Measurements from ENCODE around the gene AK4. TPM values are rescaled to one million over a fixed set of nuclear protein-coding genes. Genes with fewer than 3 reads are reported as not detected.
"Not testable (repeated sequence)": the region's sequence is repeated elsewhere in the genome, so short reads cannot be mapped to it uniquely, and the experiment has no call there.

The AK4 gene
- 10 to 100 TPM; 11.3 to 15.9 (median 11.5) TPM for total RNA-seq

DNA sequence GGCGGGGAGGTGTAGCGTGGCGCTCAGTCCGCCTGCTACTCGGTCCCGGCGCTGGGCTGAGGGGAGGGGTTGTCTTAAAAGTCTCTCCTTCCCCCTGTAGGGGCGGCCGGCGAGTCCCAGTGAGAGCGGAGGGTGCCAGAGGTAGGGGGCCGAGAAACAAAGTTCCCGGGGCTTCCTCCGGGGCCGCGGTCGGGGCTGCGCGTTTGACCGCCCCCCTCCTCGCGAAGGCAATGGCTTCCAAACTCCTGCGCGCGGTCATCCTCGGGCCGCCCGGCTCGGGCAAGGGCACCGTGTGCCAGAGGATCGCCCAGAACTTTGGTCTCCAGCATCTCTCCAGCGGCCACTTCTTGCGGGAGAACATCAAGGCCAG is at the start of gene AK4:
Gene AK4 (plus strand): TSS at position 26 of the 370 bp plus-strand sequence. CDS start 205 bp downstream, at position 231.
- ATAC-seq: peak; percentile 49 to 56
- not testable (repeated sequence) for H3K9me3 Mint-ChIP-seq; DNase-seq; H3K36me3 Mint-ChIP-seq (ENCODE audit: insufficient read depth)
- peak within 1 kb of the TSS; percentile 76 for H3K4me3 Mint-ChIP-seq
- peaks cover 11% of the 10 kb centered on the region for H3K4me1 Mint-ChIP-seq (ENCODE audit: low read depth)
- peaks cover 44% of the 10 kb centered on the region for H3K27me3 Mint-ChIP-seq (ENCODE audit: low read depth)

DNA sequence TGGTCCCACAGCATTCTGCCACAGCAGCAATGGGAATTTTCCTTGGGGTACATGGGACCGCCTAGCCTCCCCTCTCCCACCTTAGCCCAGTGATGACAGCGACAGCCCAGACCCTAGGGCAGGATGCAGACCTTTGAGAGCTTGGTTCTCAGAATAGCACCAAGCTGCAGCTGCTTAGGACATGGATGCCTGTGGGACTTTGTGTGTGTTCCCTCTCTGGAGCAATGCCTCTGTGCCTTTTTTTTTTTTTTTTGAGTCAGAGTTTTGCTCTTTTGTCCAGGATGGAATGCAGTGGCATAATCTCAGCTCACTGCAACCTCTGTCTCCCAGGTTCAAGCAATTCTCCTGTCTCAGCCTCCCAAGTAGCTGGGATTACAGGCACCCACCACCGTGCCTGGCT is 44.2 kb upstream of the AK4 start:
- Mint-ChIP-seq H3K9me3 (peaks cover 14% of the 10 kb centered on the region), H3K36me3 (ENCODE audit: insufficient read depth) (no peaks in the 10 kb centered on the region), H3K4me1 (ENCODE audit: low read depth) (no peaks in the 10 kb centered on the region), H3K4me3 (no peak overlapping the region), H3K27me3 (ENCODE audit: low read depth) (peaks cover 15% of the 10 kb centered on the region)
- ATAC-seq (no peak), DNase-seq (no peak)

DNA sequence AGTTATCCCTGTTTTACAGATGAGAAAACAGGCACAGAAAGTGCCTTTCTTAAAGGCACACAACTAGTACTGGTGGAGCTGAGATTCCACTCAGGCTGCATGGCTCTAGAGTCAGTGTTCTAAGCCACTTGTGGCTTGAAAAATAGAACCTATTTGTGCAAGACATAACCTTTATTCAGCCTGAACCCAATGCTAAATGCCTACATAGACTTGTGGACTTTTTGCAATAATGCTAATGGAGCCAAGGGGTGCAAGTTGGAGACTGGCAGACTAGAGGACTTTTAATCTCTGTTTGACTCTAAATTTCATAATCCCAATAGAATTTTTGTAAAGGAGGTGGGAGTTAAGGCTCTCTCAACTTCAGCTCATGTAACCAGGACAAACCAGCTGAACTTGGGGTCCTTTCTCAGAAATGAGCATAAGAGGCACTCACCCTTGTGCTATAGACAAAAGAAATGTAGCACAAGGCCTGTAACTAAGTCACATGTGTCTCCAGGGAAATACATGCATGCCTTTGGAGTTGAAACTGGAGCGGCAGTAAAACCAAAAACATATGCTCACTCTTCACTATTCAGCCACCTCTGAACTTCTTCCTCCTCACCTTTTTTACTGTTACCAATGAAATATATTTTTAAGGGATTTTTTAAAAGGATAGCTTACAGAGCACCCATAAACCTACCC is 43.0 kb upstream of the AK4 start:
- Mint-ChIP-seq H3K4me3 (no peak overlapping the region), H3K9me3 (peaks cover 4% of the 10 kb centered on the region), H3K36me3 (ENCODE audit: insufficient read depth) (no peaks in the 10 kb centered on the region), H3K27me3 (ENCODE audit: low read depth) (peaks cover 15% of the 10 kb centered on the region), H3K4me1 (ENCODE audit: low read depth) (no peaks in the 10 kb centered on the region)
- no peak for ATAC-seq
- no peak for DNase-seq

DNA sequence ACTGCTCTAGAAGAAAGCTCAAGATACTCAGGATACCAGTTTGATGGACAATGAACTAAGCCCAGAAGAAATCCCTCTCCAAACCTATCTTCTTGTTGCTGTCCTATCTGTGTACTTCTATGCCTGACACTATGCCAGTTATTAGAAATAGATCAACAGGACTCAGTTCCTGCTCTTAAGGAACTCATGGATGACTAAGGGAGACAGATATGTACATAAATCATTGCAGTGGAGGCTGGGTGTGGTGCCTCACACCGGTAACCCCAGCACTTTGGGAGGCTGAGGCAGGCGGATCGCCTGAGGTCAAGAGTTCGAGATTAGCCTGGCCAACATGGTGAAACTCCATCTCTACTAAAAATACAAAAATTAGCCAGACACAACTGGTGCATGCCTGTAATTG is 42.4 kb upstream of the AK4 start:
- Mint-ChIP-seq H3K4me1 (ENCODE audit: low read depth) (no peaks in the 10 kb centered on the region), H3K4me3 (no peak overlapping the region), H3K9me3 (no peaks in the 10 kb centered on the region), H3K36me3 (ENCODE audit: insufficient read depth) (no peaks in the 10 kb centered on the region), H3K27me3 (ENCODE audit: low read depth) (peaks cover 15% of the 10 kb centered on the region)
- ATAC-seq (no peak), DNase-seq (no peak)

DNA sequence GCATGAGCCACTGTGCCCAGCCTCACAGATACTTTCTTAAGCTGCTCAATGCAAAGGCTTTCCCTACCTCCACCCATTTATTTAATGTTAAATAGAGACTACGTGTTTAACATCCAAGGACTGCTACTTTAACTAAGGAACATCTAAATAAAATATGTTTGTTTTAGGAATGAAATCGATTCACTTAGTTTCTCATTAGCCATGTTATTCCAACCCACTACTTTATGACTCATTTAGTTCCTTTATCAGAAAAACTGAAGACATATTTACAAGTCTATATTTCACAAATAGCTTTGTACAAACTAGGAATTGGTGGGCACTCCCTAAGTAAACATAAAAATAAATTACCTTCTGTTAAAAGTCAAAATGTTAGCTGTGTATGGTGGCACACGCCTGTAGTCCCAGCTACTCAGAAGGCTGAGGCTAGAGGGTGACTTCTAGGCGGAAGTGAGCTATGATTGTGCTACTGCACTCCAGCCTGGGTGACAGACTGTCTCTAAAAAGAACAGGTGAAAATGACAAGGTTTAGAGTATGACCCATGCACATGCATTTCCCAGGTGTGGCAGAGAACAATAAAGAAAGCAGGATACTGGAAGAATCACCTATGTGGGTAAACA is 39.9 kb upstream of the AK4 start:
- Mint-ChIP-seq H3K4me1 (ENCODE audit: low read depth) (no peaks in the 10 kb centered on the region), H3K36me3 (ENCODE audit: insufficient read depth) (no peaks in the 10 kb centered on the region), H3K27me3 (ENCODE audit: low read depth) (peaks cover 15% of the 10 kb centered on the region), H3K4me3 (no peak overlapping the region), H3K9me3 (no peaks in the 10 kb centered on the region)
- DNase-seq: no peak
- ATAC-seq: no peak

DNA sequence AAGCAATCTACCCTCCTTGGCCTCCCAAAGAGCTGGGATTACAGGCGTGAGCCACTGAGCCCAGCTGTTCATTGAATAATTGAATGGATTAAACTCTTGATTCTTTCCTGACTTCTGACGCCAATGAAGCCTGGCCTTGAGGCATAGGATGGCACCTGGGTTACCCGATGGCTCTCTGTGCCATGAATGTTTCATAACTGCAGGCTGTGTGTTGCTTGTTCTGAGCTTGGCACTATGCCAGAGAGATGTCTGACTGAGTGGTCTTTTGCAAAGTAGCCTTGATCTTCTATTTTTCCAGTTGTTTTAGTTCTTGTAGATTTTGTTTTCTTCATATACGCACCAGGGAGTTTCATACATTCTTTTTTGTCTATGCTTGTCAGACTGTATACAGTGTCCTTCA is 38.5 kb upstream of the AK4 start:
- Mint-ChIP-seq H3K36me3 (ENCODE audit: insufficient read depth) (no peaks in the 10 kb centered on the region), H3K4me1 (ENCODE audit: low read depth) (no peaks in the 10 kb centered on the region), H3K4me3 (no peak overlapping the region), H3K9me3 (no peaks in the 10 kb centered on the region), H3K27me3 (ENCODE audit: low read depth) (peaks cover 17% of the 10 kb centered on the region)
- no peak for DNase-seq
- no peak for ATAC-seq

DNA sequence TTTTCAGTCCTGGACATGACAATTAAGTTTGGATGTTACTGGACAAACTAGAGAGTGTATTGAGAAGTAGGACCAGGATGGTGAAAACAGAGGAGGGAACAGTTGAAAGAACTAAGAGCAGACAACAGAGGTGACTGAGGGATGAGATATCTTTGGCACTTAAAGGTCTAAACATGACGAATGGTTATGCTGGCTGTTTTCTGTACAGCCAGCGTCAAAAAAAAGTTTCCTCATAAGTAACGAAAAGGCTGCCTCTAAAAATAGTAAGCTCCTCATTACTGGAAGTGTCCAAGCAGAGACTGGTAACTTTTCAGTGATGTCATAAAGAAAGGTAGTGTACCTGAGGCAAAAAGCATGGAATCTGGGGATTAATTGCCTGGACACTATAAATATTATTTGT is 35.2 kb upstream of the AK4 start:
- Mint-ChIP-seq H3K36me3 (ENCODE audit: insufficient read depth) (no peaks in the 10 kb centered on the region), H3K4me3 (no peak overlapping the region), H3K27me3 (ENCODE audit: low read depth) (peaks cover 2% of the 10 kb centered on the region), H3K9me3 (no peaks in the 10 kb centered on the region), H3K4me1 (ENCODE audit: low read depth) (no peaks in the 10 kb centered on the region)
- no peak for DNase-seq
- ATAC-seq: no peak

DNA sequence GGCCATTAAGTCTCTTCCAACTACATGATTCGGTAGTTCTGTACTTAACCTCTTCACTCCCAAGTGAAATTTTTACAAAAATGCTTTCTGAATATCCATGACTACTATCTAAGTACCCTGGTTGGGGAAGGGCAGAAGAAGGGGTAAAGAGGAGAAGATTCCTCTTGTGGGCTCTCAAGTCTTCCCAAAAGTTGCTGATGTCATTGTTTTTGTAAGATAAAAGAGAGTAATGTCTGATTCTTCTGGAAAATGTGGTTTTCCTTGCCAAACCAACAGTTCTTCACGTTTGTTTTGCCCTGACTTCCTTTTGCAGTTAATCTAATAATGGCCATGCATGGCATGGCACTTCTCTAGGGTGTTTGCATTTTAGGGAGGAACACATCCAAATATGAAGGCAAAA is 34.7 kb upstream of the AK4 start:
- Mint-ChIP-seq H3K4me3 (no peak overlapping the region), H3K27me3 (ENCODE audit: low read depth) (peaks cover 2% of the 10 kb centered on the region), H3K4me1 (ENCODE audit: low read depth) (no peaks in the 10 kb centered on the region), H3K36me3 (ENCODE audit: insufficient read depth) (no peaks in the 10 kb centered on the region), H3K9me3 (no peaks in the 10 kb centered on the region)
- DNase-seq (no peak), ATAC-seq (no peak)

DNA sequence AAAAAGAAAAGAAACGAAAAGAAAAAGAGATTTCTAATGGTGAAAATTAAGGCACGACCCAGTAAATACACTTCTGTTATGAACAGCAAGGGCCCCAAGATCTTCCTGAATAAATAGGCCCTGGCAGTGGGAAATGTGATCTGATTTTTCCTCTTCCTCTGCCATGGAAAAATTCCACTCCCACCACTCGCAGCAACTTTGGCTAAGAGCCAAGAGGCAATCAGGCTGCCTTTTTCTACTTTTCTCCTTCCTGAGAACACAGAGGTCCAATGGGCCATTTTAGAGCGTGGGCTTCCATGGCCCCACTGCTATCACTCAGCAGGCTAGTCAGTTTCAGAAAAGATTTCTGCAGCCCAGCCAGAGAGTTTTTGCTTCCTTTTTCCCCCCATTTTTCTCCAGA is 33.7 kb upstream of the AK4 start:
- Mint-ChIP-seq H3K36me3 (ENCODE audit: insufficient read depth) (no peaks in the 10 kb centered on the region), H3K9me3 (no peaks in the 10 kb centered on the region), H3K27me3 (ENCODE audit: low read depth) (peaks cover 2% of the 10 kb centered on the region), H3K4me1 (ENCODE audit: low read depth) (no peaks in the 10 kb centered on the region), H3K4me3 (no peak overlapping the region)
- ATAC-seq (no peak), DNase-seq (no peak)

DNA sequence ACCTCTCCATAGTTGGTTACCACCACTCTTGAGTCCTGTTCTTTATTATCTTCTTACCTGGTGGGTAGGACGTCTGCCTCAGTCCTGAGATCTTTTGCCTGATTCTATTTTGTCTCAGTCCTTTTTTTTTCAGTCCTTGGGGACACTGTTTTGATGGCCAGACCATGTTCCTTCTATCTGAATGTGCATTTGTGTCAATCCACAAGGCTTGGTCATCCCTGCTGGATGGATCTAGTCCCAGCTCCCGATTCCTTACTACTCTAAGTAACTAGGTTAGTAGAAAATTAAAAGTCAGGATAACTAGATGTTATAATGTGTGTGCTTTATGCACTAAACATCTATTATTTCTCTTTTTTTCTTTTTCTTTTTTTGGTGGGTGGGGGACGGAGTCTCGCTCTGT is 28.1 kb upstream of the AK4 start:
- Mint-ChIP-seq H3K9me3 (no peaks in the 10 kb centered on the region), H3K4me3 (no peak overlapping the region), H3K27me3 (ENCODE audit: low read depth) (peaks cover 13% of the 10 kb centered on the region), H3K4me1 (ENCODE audit: low read depth) (no peaks in the 10 kb centered on the region), H3K36me3 (ENCODE audit: insufficient read depth) (no peaks in the 10 kb centered on the region)
- DNase-seq (no peak), ATAC-seq (no peak)

DNA sequence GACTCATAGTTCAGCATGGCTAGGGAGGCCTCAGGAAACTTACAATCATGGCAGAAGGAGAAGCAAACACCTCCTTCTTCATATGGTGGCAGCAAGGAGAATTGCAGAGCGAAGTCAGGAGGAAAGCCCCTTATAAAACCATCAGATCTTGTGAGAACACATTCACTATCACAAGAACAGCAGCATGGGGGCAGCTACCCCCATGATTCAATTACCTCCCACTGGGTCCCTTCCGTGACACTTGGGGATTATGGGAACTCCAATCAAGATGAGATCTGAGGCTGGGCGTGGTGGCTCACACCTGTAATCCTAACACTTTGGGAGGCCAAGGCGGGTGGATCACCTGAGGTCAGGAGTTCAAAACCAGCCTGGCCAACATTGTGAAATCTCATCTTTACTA is 18.9 kb upstream of the AK4 start:
- H3K4me3 Mint-ChIP-seq; DNase-seq; H3K36me3 Mint-ChIP-seq (ENCODE audit: insufficient read depth); H3K4me1 Mint-ChIP-seq (ENCODE audit: low read depth); ATAC-seq; H3K9me3 Mint-ChIP-seq: not testable (repeated sequence)
- H3K27me3 Mint-ChIP-seq (ENCODE audit: low read depth): peaks cover 16% of the 10 kb centered on the region

DNA sequence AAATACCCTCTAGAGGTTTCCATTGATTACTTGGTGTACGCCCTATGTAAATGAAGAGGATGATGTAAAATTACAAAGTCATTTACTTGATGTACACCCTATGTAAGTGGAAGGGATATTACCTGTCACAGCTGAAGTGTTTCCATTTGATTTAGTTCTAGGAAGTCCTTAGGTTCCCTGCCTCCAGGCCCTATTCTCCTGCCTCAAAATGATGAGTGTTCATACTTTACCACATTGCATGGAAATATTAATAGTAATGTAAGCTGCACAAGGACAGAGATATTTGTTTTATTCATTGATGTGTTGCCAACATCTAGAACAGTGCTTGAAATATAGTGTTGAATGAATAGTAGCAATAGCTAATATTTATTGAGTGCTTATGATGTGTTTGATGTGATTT is 9.5 kb upstream of the AK4 start:
- ATAC-seq (no peak), DNase-seq (no peak)
- H3K9me3 Mint-ChIP-seq: no peaks in the 10 kb centered on the region
- H3K4me1 Mint-ChIP-seq (ENCODE audit: low read depth): no peaks in the 10 kb centered on the region
- peaks cover 13% of the 10 kb centered on the region for H3K27me3 Mint-ChIP-seq (ENCODE audit: low read depth)
- H3K4me3 Mint-ChIP-seq: no peak overlapping the region
- H3K36me3 Mint-ChIP-seq (ENCODE audit: insufficient read depth): no peaks in the 10 kb centered on the region

DNA sequence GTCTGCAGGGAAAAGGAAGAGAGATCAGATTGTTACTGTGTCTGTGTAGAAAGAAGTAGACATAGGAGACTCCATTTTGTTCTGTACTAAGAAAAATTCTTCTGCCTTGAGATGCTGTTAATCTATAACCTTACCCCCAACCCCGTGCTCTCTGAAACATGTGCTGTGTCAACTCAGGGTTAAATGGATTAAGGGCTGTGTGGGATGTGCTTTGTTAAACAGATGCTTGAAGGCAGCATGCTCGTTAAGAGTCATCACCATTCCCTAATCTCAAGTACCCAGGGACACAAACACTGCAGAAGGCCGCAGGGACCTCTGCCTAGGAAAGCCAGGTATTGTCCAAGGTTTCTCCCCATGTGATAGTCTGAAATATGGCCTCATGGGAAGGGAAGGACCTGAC is 8.2 kb upstream of the AK4 start:
- DNase-seq; H3K4me1 Mint-ChIP-seq (ENCODE audit: low read depth); H3K9me3 Mint-ChIP-seq; H3K4me3 Mint-ChIP-seq; ATAC-seq; H3K36me3 Mint-ChIP-seq (ENCODE audit: insufficient read depth): not testable (repeated sequence)
- H3K27me3 Mint-ChIP-seq (ENCODE audit: low read depth): peaks cover 18% of the 10 kb centered on the region

DNA sequence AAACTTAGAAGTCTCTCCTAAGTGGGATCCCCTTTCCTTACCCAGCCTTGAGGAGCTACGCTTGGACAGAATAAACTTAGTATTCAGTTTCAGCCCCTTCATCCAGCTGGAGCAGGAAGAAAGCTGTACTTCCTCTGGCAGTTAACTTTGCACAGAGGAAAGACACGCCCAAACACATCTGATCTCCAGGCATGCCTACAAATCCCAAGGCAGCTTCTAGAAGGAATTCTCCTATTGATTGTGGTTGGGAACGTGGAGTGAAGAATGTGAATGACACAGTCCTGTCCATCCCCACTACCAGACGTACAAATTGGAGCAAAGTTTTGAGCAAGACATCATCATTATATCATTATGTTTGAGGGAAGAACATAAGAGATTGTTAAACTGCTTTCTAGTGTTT is 6.6 kb upstream of the AK4 start:
- no peak for DNase-seq
- Mint-ChIP-seq H3K27me3 (ENCODE audit: low read depth) (peaks cover 34% of the 10 kb centered on the region), H3K9me3 (no peaks in the 10 kb centered on the region), H3K4me1 (ENCODE audit: low read depth) (peaks cover under 1% of the 10 kb centered on the region), H3K4me3 (no peak overlapping the region), H3K36me3 (ENCODE audit: insufficient read depth) (no peaks in the 10 kb centered on the region)
- no peak for ATAC-seq

DNA sequence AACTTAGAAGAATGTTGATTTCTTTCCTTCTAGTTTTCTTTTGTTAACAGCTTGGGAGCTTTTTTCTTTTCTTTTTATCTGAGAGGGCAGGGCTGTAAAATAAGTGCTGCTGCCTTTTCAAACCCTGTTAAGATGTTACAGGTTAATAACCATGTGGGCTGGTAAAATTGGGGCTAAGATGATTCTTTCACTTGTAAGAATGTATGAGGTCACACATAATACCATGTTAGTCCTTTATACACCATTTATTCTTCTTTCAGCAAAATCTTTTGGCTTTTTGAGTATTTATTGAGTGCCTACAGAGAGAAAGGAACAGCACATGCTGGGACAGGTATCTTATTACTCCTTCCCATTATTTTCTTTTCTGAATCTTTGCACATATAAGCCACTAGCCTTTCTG is 6.1 kb upstream of the AK4 start:
- H3K27me3 Mint-ChIP-seq (ENCODE audit: low read depth): peaks cover 39% of the 10 kb centered on the region
- no peak for DNase-seq

More for the DNA sequence above, 6.1 kb upstream of the AK4 start:
- Mint-ChIP-seq H3K9me3 (no peaks in the 10 kb centered on the region), H3K36me3 (ENCODE audit: insufficient read depth) (no peaks in the 10 kb centered on the region), H3K4me1 (ENCODE audit: low read depth) (peaks cover 3% of the 10 kb centered on the region), H3K4me3 (no peak overlapping the region)
- no peak for ATAC-seq
